GM10248 (cell line): ENCODE measurements around the gene PIF1.

Source experiments
- CTCF ChIA-PET: fragments of 300-600 bp; sonication (Branson Sonifier 250); formaldehyde crosslinking; extraction: SDS; loops from one replicate; lab custom pipeline; 2021; ENCODE audit warnings: antibody characterized with exemption; lab: Yijun Ruan, JAX
- POLR2A ChIA-PET: fragments of 350-650 bp; sonication (Branson Sonifier 250); formaldehyde crosslinking; extraction: SDS; loops from one replicate; lab custom pipeline; 2020; ENCODE audit warnings: antibody characterized with exemption; lab: Yijun Ruan, JAX
- DNase-seq: peaks from one replicate; pipeline ENCODE4 v3.0.0; 2012; ENCODE audit errors: extremely low spot score
- CTCF ChIP-seq: IDR thresholded peaks from 2 replicates; pipeline ENCODE4 v1.5.1; 2012; ENCODE audit warnings: mild to moderate bottlenecking, low read depth; ENCODE audit errors: extremely low read depth, missing control alignments, control extremely low read depth

The PIF1 gene

GRCh38 chr15:64772488-64772887, 53.0 kb downstream of the PIF1 start:
- ChIA-PET POLR2A (no interaction called here), CTCF (interaction anchor here (1.1 kb wide), 1 partner anchor 45 kb away, joined by 5 read pairs; no protein-coding TSS in a partner anchor)
- no peak for TF ChIP-seq CTCF
- no peak for DNase-seq

- no peak for TF ChIP-seq CTCF
- ChIA-PET POLR2A (no interaction called here), CTCF (no interaction called here)
- no peak for DNase-seq
Observed at GRCh38 chr15:64770626-64771025, 54.8 kb downstream of the PIF1 start.

GRCh38 chr15:64767203-64767602, 58.2 kb downstream of the PIF1 start:
- no peak for DNase-seq
- ChIA-PET CTCF (interaction anchor here (0.9 to 2.3 kb wide), 4 partner anchors 14 to 137 kb away, joined by 3 to 8 read pairs (median 4); no protein-coding TSS in a partner anchor), POLR2A (no interaction called here)
- no peak for TF ChIP-seq CTCF

GRCh38 chr15:64766058-64766457, 59.4 kb downstream of the PIF1 start:
- TF ChIP-seq CTCF = no peak
- ChIA-PET CTCF (interaction anchor here (0.7 to 2.7 kb wide), 4 partner anchors 18 to 44 kb away, joined by 3 to 10 read pairs (median 6); no protein-coding TSS in a partner anchor), POLR2A (no interaction called here)
- DNase-seq = no peak
